ENCODE data around the gene CADM2.
"Not testable (repeated sequence)": the region's sequence is repeated elsewhere in the genome, so short reads cannot be mapped to it uniquely, and the experiment has no call there.

Gene CADM2

DNA sequence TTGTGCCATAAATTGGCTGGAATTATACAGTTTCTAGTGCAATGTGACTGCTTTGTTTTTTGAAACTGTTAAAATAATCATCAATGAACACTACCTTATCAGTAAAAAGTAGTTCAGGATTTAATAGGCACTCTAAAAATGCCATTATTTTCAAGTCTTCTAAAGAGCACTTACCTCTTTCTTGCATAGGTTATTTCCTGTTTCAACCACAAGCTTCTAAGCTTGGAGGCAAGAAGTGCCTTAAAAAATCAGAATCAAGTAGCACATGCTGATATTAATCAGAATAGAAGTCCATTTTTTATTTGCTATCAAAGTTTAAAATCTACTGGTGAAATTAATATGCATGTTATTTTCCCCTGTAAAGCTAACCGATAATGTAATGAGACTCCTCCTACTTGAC lies 991.6 kb downstream of the CADM2 start:
- no peak for DNase-seq (ENCODE audit: low read depth)

DNA sequence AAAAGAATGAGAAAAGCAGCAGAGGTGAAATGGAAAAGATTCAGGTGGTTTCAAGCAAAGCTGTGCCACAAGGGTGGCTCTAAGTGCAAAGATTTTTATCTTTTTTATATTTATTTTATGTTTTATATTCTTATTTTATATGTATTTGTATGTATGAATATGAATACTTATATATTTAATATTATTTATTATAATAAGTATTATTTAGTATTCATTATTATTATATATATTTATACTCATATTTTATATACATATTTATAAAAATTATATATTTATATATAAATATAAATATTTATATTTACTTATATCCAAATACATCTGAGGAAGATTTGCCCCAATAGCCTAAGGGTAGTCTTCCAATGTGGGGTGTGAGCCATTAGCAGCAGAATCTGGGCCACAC lies 1002.0 kb downstream of the CADM2 start:
- DNase-seq (ENCODE audit: low read depth), result no peak

DNA sequence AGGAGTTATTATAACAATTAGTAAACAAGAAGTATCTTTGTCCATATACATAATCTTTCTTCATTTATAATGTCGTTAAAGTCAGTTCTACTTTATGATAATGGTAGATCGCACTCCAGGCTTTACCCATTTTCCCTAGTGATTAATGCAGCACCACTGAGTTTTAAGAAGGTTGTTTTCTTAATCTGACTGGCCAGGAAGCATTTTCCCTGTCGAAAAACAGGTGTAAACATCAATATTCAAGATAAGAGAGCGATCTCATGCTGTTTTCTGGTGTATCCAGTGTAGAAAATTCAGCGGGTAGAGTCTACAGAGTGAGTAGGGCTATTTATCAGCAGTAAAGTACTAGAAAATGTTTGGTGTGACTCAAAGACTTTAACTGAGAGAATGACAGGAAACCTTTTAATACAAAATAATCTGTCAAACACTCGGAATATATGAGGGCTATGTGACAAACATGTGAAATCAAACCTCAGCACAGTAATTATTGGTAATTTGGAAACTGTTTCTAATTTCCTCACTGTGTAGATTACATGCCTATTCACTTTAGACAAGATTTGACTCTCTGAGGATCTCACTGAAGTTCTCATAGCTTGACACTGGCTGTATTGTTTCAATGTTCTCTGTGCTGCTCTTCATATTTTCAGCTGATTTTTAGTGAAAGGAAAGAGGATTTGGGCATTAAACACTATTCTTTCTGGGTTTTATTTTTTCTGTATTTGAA lies 1019.0 kb downstream of the CADM2 start:
- no peak for DNase-seq (ENCODE audit: low read depth)

DNA sequence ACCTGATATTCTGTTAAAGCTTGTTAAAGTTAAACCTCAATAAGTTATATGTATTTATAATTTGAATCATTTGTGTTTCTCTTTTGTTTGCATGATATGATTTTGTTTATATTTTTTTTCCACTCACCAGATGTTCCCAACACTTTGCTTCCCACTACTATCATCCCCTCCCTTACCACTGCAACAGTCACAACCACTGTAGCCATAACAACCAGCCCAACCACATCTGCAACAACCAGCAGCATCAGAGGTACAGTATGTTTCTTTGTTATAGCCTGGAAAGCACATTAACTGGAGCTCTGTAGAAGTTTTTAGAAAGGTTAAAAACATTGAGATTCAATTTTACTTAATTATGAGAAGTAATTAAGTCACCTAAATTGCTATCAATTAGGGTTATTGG lies 1020.2 kb downstream of the CADM2 start:
- DNase-seq (ENCODE audit: low read depth), result no peak

DNA sequence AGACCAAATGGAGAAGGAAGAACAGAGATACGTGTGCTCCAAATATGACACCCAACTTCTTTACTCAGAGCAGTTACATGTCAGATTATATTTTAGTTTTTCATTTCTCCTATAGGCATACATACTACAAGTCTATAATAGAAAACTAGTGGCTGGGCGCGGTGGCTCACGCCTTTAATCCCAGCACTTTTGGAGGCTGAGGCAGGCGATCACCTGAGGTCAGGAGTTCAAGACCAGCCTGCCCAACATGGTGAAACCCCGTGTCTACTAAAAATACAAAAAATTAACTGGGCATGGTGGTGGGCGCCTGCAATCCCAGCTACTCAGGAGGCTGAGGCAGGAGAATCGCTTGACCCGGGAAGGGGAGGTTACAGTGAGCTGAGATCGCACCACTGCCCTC lies 1030.8 kb downstream of the CADM2 start:
- DNase-seq (ENCODE audit: low read depth), result not testable (repeated sequence)

DNA sequence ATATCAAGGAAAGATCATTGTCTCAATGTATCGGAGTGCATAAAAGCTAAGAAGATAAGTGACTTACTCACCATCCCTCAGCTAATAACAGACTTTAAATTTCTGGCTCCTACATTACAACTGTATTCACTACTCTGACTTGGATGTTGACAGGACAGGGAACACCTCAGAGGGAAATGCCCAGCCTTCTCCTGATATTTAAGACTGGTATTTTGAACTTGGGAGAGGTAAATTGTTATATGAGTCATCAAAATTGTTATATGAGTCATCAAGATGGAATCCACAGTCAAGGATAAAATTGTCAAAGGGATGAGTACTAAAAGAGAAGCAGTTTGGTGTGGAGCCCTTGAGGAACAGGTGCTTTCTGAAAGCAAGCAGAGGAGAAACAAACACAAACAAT lies 1070.8 kb downstream of the CADM2 start:
- no peak for DNase-seq (ENCODE audit: low read depth)

DNA sequence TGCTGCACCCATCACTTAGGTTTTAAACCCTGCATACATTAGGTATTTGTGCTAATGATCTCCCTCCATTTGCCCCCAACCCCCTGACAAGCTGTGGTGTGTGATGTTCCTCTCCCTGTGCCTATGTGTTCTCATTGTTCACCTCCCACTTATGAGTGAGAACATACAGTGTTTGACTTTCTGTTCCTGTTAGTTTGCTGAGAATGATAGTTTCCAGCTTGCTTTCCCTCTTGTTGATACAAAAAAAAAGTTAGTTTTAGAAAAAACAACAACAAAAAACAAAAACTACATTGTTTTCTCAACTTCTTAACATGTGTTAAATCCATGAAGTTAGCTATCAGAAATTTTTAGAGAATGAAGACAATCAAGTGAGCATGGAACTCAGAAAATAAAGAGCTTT lies 1079.1 kb downstream of the CADM2 start:
- DNase-seq (ENCODE audit: low read depth), result no peak

DNA sequence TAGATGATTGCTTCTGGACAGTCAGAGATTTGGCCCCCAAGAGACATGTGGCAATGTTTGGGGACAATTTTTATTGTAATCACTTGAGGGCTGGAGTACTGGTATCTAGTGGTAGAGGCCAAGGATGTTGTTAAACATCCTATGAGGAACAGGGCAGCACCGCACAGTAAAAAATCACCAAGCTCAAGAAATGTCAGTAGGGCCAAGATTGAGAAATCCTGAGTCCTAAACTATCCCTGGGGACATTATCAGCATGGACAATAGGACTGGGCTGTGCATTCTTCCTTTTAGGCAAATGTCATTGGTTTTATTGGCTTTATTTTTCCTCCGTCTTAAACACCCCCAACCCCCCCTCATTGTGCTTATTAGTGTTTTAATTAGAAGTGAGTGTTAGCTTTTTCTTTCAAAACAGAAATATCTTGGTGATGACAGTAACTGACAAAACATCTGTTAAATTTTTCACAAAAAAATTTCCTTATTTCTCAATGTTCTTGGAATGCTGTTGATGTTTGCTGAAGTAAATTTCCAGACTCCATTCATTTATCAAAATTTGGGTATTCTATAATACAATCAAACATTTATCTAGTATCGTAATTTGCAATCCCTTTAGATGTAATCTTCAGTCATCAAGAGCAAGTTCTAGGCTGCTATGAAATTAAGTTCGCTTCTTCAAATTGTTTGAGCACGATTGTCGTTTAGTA lies 1087.8 kb downstream of the CADM2 start:
- no peak for DNase-seq (ENCODE audit: low read depth)

DNA sequence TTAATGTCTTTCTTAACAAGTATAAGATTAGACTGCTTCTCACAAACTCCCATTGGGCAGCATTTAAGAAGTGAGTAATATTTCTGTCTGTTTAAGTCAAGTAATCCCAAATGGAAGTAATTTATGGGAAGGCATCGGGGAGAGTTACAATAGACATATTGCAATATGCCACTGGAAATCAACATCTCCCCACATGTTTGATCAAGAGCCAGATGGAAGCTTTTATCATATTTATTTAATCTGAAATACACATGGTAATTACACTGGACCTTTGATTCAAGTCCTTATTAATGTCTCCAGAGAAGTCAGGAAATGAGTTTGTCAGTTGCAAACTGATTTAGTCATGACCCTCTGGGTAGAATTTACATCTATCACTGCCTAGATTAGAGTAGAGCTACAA lies 1088.4 kb downstream of the CADM2 start:
- DNase-seq (ENCODE audit: low read depth), result no peak

DNA sequence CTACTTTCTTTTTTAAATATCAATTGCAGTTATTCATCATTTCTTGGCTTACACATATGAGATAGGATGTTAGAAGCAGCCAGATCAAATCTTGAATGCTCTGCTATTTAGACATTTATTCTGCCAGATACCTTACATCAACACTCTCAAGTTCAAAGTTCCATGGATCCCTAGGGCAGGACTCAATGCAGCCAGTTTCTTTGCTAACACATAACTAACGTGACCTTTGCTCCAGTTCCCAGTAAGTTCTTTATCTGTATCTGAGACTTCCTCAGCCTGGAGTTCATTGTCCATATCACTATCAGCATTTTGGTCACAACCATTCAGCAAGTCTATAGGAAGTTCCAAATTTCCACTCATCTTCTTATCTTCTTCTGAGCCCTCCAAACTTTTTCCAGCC lies 1092.3 kb downstream of the CADM2 start:
- no peak for DNase-seq (ENCODE audit: low read depth)

DNA sequence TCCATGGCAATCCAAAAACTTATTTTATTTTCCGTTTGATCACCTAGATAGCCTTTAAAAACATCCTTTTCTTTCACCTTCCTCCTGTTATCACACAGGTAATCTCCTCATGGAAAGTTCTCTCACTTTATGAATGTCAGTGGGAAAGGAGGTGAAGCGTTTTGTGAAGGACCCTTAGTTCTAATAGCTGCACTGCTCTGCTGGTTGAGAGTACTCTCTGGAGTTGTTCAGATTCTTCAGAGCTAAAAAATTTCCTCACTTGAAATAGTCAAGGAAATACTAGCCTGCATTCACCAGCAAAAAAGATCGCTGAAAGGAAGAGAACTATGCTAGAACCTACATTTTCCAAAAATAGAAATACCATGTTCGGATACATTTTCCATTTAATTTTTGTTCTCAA lies 1097.2 kb downstream of the CADM2 start:
- no peak for DNase-seq (ENCODE audit: low read depth)

DNA sequence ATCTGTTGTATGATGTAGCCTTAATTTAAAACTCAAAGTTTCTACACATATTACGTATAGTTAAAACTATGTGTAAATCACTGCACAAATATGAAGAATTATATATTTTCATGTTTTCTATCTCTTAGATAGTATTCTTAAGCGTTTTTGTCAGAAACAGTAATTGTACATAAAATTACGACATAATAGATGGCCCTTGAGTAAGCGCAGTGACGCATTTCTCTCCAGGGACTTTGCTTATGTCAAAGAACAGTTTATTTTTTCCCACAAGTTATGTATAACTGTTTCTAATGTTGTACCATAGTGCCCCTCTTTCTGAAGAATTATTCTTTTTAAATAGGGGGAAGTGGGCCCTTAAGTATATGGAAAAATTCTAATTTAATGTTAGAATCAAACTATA lies 1098.2 kb downstream of the CADM2 start:
- DNase-seq (ENCODE audit: low read depth), result no peak

DNA sequence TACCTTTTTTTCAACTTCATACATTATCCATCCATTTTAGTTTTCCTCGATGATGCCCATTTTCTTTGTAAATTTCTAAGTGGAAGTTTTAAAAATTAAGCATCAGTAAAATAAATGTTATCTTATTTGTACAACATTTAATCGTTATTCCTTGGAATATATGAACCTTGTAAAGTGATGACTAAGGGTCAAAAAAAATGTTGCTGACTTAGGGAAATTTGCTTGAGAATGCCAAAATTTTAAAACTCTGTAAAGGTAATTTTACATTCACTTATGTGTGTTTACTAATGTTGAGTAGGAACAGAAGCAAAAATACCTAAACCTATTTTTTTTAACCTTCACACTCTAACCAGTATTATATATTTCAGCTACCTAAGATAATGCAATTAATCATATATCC lies 1115.0 kb downstream of the CADM2 start:
- no peak for DNase-seq (ENCODE audit: low read depth)

DNA sequence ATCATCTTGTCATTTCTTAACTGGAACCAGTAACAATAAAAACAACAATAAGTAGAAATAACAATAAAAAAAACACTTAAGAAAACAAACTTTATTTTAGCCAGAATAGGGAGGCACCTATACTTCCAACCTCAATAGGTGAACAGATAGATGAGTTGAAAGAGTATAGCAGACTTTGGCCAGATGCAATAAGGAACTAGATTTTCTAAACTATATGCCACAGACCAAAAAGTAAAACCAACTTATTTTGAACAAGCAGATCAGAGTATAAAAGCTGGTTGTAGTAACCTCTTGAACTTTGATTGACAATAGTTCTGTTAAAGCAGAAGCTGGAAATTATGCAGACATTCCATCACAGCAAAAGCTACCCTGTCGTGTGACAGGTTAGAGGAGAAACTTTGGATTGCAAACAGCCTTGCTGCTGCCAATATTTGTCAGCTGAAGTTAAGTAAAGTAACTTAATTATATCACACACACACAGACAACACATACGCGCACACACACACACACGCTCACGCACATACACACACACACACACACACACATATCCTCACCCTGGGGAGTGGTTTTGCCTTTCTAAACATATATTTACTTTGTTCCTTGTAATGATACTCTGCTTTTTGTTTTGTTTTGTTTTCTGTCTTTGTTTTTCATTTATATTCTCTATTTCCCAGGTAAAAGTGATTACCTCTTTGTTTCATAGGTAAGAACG lies 1128.5 kb downstream of the CADM2 start:
- DNase-seq (ENCODE audit: low read depth), result no peak

DNA sequence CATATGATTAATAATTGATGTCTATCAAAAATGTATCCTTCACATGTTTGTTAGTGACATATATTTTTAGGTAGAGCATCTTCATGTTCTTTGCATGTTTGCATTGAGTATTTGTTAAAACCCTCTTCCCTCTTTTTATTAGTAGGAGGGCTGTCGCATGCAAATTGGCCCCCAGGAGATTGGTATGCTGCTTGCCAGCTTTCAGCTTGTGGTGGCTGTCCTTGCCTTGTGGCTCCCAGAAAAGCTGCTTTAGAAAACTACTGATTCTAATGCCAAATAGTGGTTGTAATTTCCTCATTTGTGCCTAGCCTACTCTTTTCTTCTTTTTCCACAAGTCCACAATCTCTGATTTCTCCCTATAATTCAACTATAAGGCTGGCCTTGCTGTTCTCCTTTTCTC lies 1145.4 kb downstream of the CADM2 start:
- no peak for DNase-seq (ENCODE audit: low read depth)

DNA sequence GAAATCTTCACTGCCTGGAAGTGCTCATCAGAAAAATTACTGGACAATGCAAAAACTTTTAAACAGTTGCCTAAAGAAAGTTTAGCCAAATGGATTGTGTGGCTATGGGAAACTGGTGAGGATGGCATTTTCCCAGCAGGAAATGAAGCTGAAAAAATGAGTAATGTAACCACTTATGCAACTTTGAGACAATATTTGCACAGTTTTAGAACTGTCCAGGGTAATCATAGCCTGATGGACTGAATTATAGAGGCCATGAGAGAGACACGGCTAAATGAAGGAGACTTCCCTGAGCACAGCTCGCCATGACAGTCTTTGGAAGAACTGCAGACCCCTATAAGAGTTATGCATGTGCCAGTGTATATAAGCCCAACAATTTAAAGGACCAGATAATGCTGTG lies 1150.6 kb downstream of the CADM2 start:
- no peak for DNase-seq (ENCODE audit: low read depth)
